K562 (cell line): ENCODE results near the gene TBXAS1. TPM values are rescaled to one million over a fixed set of nuclear protein-coding genes. Genes with fewer than 3 reads are reported as not detected.

ENCODE experiments used
- ATAC-seq: fragments of 200-7000 bp; cut with Tn5 transposase; 3 replicates; pipeline ENCODE4 v1.9.1; 2020; ENCODE audit warnings: moderate library complexity
- BruUV-seq: library from RNA; stranded (reverse); fragments of 400-500 nt; replicated peaks from 2 replicates; lab custom pipeline; 2021; lab: Mats Ljungman, UMichigan
- CTCF ChIA-PET: fragments of 300-600 bp; formaldehyde crosslinking; extraction: SDS; loops from one replicate; lab custom pipeline; 2021; ENCODE audit warnings: low intra/inter-chr PET ratio; lab: Yijun Ruan, JAX
- POLR2A ChIA-PET: fragments of 300-600, 350-650 bp; sonication (Branson Sonifier 250); formaldehyde crosslinking; extraction: SDS; loops from one replicate; lab custom pipeline; 2021; ENCODE audit warnings: antibody characterized with exemption, inconsistent platforms; lab: Yijun Ruan, JAX
- DNase-seq, 4 experiments: peaks; one replicate each; pipeline versions ENCODE4 v3.0.0 to v3.0.0-alpha.2; 2011 to 2018; ENCODE audit warnings: low spot score in 3 of 4, mixed read lengths in 3 of 4; ENCODE audit errors: extremely low read depth in 1 of 4
- FAIRE-seq: peaks from 2 replicates; lab custom pipeline; 2011; peaks lifted over from hg19 to GRCh38; lab: Jason Lieb, UNC
- H2AFZ ChIP-seq: 2 replicates; pipeline ENCODE4 v1.6.0; 2011; ENCODE audit warnings: low read depth, low read length, control low read depth, inconsistent platforms
- H3K27ac ChIP-seq: fragments of 200-600 bp; 3 replicates; pipeline ENCODE4 v1.8.0; 2011; ENCODE audit warnings: low read depth, mild to moderate bottlenecking, control low read depth, inconsistent platforms, low read length, moderate library complexity, mixed read lengths; ENCODE audit errors: extremely low read depth
- H3K27me3 ChIP-seq, 2 experiments: fragments of 300-600 bp in 1 of 2; 2 replicates in 1 of 2; 3 replicates in 1 of 2; pipeline versions ENCODE4 v1.6.0 to v1.8.0; 2011; ENCODE audit warnings: inconsistent platforms in 2 of 2, low read length in 2 of 2, mild to moderate bottlenecking in 1 of 2, mixed read lengths in 1 of 2, moderate library complexity in 1 of 2; ENCODE audit not compliant: control insufficient read depth in 2 of 2, insufficient read depth in 2 of 2
- H3K36me3 ChIP-seq: fragments of 300-600 bp; 3 replicates; pipeline ENCODE4 v1.8.0; 2011; ENCODE audit warnings: mild to moderate bottlenecking, low read length, inconsistent platforms; ENCODE audit not compliant: control insufficient read depth, insufficient read depth
- H3K4me1 ChIP-seq, 2 experiments: fragments of 200-600 bp in 1 of 2; replicated peaks in 1 of 2; 2 replicates in 1 of 2; 3 replicates in 1 of 2; pipeline versions ENCODE4 v1.5.1 to v1.8.0; 2011; ENCODE audit warnings: inconsistent platforms in 2 of 2, low read length in 2 of 2, mild to moderate bottlenecking in 1 of 2, mixed read lengths in 1 of 2, moderate library complexity in 1 of 2; ENCODE audit not compliant: control insufficient read depth in 2 of 2, insufficient read depth in 2 of 2
- H3K4me2 ChIP-seq: 2 replicates; pipeline ENCODE4 v1.6.1; 2011; ENCODE audit warnings: low read length, control low read depth, inconsistent platforms, mixed read lengths; ENCODE audit not compliant: insufficient read depth
- H3K4me3 ChIP-seq: fragments of 200-600 bp; sonication (generic), shearing (Covaris generic); 2 replicates; pipeline ENCODE4 v1.5.1; 2016; ENCODE audit warnings: control low read depth, inconsistent platforms
- H3K79me2 ChIP-seq: fragments of 200-600 bp; 3 replicates; pipeline ENCODE4 v1.8.0; 2011; ENCODE audit warnings: low read length, inconsistent platforms; ENCODE audit not compliant: control insufficient read depth, insufficient read depth
- H3K9ac ChIP-seq, 2 experiments: 2 replicates each; pipeline versions ENCODE4 v1.6.0 to v1.6.1; 2011; ENCODE audit warnings: low read depth in 2 of 2, low read length in 2 of 2, control low read depth in 1 of 2, inconsistent platforms in 1 of 2, mild to moderate bottlenecking in 1 of 2, mixed read lengths in 1 of 2; ENCODE audit not compliant: insufficient read depth in 1 of 2
- H3K9me1 ChIP-seq: one replicate; pipeline ENCODE4 v1.6.0; 2011; ENCODE audit warnings: inconsistent platforms, mild to moderate bottlenecking, low read length, moderate library complexity; ENCODE audit not compliant: control insufficient read depth, insufficient read depth
- H3K9me3 ChIP-seq: replicated peaks from 2 replicates; pipeline ENCODE4 v1.5.1; 2011; ENCODE audit warnings: low read depth, low read length, inconsistent platforms; ENCODE audit not compliant: control insufficient read depth, insufficient read depth
- H4K20me1 ChIP-seq: replicated peaks from 2 replicates; pipeline ENCODE4 v1.6.1; 2011; ENCODE audit warnings: low read length, inconsistent platforms, mixed read lengths; ENCODE audit not compliant: control insufficient read depth, insufficient read depth
- FOXK1 ChIP-seq: sonication (generic); formaldehyde crosslinking; IDR thresholded peaks from 2 replicates; pipeline ENCODE4 v1.8.0; 2022; ENCODE audit warnings: missing genetic modification reagents, mild to moderate bottlenecking, borderline replicate concordance
- TBP ChIP-seq: optimal IDR thresholded peaks from 2 replicates; pipeline ENCODE3; 2011; ENCODE audit warnings: low read depth, low read length, improper control_type of control experiment
- WGBS: fragments of 100-300 bp; shearing (Covaris generic); methylation state at CpG from one replicate; pipeline ENCODE4 v1.1.6; 2016; ENCODE audit warnings: low coverage, mixed read lengths; ENCODE audit not compliant: insufficient coverage; ENCODE audit errors: missing lambda C conversion rate; 5-methylcytosine and 5-hydroxymethylcytosine counted together
- in situ Hi-C: fragments of 300-500 bp; cut with MboI; formaldehyde crosslinking; loops from 4 replicates; pipeline ENCODE4 v1.15.0; 2018; ENCODE audit warnings: inconsistent platforms, mixed read lengths
- intact Hi-C: fragments of 100-400 bp; cut with micrococcal nuclease; formaldehyde crosslinking; loops from 2 replicates; pipeline ENCODE4 v1.14.2; 2022
- polyA plus RNA-seq, 8 experiments: library from polyadenylated mRNA; depleted of rRNA in 4 of 8; stranded (reverse) in 5 of 8; unstranded in 3 of 8; fragments of >200 nt; fragmentation: Nextera tagmentation in 2 of 8; fragmentation: Illumina TruSeq in 1 of 8; extraction: Ambion mirVana in 2 of 8; extraction: Trizol in 1 of 8; gene quantifications; 2 replicates each; pipeline versions ENCODE4 v1.2.1 to v1.2.3, GENCODE V29; 2011 to 2014; ENCODE audit warnings: inconsistent platforms in 1 of 8, missing spikeins in 1 of 8
- total RNA-seq, 7 experiments: library from RNA; depleted of rRNA in 6 of 7; stranded (reverse); fragments of >200 nt in 6 of 7; fragmentation: Illumina TruSeq in 2 of 7; extraction: Trizol in 2 of 7; gene quantifications; 2 replicates each; pipeline versions ENCODE4 v1.2.1 to v1.2.3, GENCODE V29; 2011 to 2021; ENCODE audit warnings: low replicate concordance in 1 of 7
- TF ChIP-seq, protein P1 (sequence below): fragments of 450-650 bp; IDR thresholded peaks from 2 replicates; pipeline ENCODE4 v1.6.1; 2016; ENCODE audit warnings: mild to moderate bottlenecking

TBXAS1 gene
- total and polyA plus RNA-seq, 9 of the 15 experiments (the other 6 are each of a cell fraction or from before 2014, with no cell fraction given), result 1.1 to 8.3 (median 1.9) TPM

DNA sequence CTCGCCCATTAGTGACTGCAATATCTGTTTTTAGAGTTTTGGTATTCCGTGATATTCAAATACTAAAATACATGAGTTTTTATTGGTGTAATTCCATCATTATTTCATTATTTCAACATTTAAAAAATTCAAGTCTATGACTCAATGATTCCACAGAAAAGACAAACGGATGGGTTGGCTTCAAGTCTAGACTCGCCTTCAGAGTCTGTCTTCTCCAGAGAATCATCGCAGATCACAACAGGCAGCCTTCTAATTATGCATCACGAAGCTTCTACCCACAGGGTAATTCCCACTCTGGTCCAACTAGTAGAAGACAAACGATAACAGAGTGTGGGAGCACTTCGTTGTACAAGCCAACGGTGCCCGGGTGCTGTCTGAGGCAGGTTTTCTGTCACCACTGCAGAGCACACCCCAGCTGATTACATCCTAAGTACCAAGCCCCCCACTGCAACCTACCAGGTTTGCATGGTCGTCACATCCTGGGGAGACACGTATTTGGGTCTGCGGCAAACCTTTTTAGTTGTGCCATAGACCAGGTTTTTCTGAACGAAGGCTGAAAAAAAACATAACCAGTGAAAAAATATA is 204.8 kb downstream of the TBXAS1 start:
- H4K20me1 ChIP-seq, result no peaks in the 10 kb centered on the region
- H3K4me1 ChIP-seq, result no peaks in the 10 kb centered on the region
- no peaks in the 10 kb centered on the region for H3K27me3 ChIP-seq
- no peaks in the 10 kb centered on the region for H3K79me2 ChIP-seq
- CTCF ChIA-PET, result no interaction called here
- 83% methylated on average over 14 of the region's 14 CpGs for WGBS
- H3K4me2 ChIP-seq, result no peak overlapping the region
- no peak overlapping the region for H3K9ac ChIP-seq
- ATAC-seq, result no peak
- no peaks in the 10 kb centered on the region for H3K9me3 ChIP-seq
- no peak overlapping the region for H2AFZ ChIP-seq
- no peak overlapping the region for H3K4me3 ChIP-seq
- BruUV-seq, result no TSS peak
- no peak for FAIRE-seq
- H3K27ac ChIP-seq, result no peak overlapping the region
- intact Hi-C loops, result no loop called here
- TF ChIP-seq, protein P1, sequence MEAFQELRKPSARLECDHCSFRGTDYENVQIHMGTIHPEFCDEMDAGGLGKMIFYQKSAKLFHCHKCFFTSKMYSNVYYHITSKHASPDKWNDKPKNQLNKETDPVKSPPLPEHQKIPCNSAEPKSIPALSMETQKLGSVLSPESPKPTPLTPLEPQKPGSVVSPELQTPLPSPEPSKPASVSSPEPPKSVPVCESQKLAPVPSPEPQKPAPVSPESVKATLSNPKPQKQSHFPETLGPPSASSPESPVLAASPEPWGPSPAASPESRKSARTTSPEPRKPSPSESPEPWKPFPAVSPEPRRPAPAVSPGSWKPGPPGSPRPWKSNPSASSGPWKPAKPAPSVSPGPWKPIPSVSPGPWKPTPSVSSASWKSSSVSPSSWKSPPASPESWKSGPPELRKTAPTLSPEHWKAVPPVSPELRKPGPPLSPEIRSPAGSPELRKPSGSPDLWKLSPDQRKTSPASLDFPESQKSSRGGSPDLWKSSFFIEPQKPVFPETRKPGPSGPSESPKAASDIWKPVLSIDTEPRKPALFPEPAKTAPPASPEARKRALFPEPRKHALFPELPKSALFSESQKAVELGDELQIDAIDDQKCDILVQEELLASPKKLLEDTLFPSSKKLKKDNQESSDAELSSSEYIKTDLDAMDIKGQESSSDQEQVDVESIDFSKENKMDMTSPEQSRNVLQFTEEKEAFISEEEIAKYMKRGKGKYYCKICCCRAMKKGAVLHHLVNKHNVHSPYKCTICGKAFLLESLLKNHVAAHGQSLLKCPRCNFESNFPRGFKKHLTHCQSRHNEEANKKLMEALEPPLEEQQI, result no peak
- TF ChIP-seq FOXK1 (CRISPR knock-in tag), result peak; percentile 59; the same call in 1 of the 2 replicates
- TF ChIP-seq TBP, result no peak
- TF ChIP-seq, all 486 proteins: peak for 1
- POLR2A ChIA-PET, result no interaction called here
- H3K9me1 ChIP-seq, result no peaks in the 10 kb centered on the region
- in situ Hi-C loops, result no loop called here
- H3K36me3 ChIP-seq, result peaks cover 25% of the 10 kb centered on the region; the same call in 2 of the 3 replicates
- no peak for DNase-seq
